ENCODE measurements around the gene EXTL2. TPM values are rescaled to one million over a fixed set of nuclear protein-coding genes. Genes with fewer than 3 reads are reported as not detected.
"Not testable (repeated sequence)": the region's sequence is repeated elsewhere in the genome, so short reads cannot be mapped to it uniquely, and the experiment has no call there.

Gene EXTL2
- total and polyA plus RNA-seq, 2 experiments from 2014 or later = 16.9 to 28.6 TPM

DNA sequence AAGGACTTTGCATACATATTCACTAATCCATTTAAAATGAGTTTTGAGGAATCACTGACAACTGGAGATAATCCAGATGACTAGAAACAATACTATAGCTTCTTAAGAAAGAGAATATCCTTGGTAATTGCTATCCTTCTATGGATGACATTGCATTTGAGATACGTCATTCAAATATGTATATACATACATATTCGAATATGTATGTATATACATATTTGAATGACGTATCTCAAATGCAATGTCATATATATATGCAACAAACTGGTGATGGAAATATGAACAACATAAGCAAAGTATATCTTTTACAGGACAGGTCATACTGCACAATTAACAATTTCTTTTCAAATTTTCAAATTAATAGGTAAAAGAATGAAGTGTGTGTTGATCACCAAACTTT, 41.7 kb downstream of the EXTL2 start:
- Histone ChIP-seq H3K9me3 (ENCODE audit: low read depth) (no peaks in the 10 kb centered on the region), H3K27ac (no peak overlapping the region), H2AFZ (no peak overlapping the region), H3K4me3 (no peak overlapping the region), H4K20me1 (ENCODE audit: insufficient read depth, poor library complexity, severe bottlenecking) (no peaks in the 10 kb centered on the region), H3K4me1 (ENCODE audit: insufficient read depth) (no peaks in the 10 kb centered on the region), H3K79me2 (no peaks in the 10 kb centered on the region), H3K36me3 (replicated peaks; ENCODE audit: insufficient read depth, low read depth) (no peaks in the 10 kb centered on the region), H3K27me3 (peaks cover 7% of the 10 kb centered on the region), H3K9me2 (replicated peaks; ENCODE audit: insufficient read depth) (no peaks in the 10 kb centered on the region), H3K4me2 (no peak overlapping the region)
- DNase-seq (ENCODE audit: low spot score) = no peak
- TF ChIP-seq EZH2 (IDR thresholded peaks at IDR 0.05; ENCODE audit: borderline replicate concordance) = no peak
- TF ChIP-seq, protein P1, sequence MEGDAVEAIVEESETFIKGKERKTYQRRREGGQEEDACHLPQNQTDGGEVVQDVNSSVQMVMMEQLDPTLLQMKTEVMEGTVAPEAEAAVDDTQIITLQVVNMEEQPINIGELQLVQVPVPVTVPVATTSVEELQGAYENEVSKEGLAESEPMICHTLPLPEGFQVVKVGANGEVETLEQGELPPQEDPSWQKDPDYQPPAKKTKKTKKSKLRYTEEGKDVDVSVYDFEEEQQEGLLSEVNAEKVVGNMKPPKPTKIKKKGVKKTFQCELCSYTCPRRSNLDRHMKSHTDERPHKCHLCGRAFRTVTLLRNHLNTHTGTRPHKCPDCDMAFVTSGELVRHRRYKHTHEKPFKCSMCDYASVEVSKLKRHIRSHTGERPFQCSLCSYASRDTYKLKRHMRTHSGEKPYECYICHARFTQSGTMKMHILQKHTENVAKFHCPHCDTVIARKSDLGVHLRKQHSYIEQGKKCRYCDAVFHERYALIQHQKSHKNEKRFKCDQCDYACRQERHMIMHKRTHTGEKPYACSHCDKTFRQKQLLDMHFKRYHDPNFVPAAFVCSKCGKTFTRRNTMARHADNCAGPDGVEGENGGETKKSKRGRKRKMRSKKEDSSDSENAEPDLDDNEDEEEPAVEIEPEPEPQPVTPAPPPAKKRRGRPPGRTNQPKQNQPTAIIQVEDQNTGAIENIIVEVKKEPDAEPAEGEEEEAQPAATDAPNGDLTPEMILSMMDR (IDR thresholded peaks at IDR 0.05; ENCODE audit: poor library complexity) = no peak
- TF ChIP-seq EZH2phosphoT487 (IDR thresholded peaks at IDR 0.05; ENCODE audit: low read depth, severe bottlenecking, unreplicated experiment) = no peak
- WGBS (ENCODE audit: low lambda C conversion rate, missing lambda C conversion rate) = 96% methylated on average over 3 of the region's 3 CpGs

DNA sequence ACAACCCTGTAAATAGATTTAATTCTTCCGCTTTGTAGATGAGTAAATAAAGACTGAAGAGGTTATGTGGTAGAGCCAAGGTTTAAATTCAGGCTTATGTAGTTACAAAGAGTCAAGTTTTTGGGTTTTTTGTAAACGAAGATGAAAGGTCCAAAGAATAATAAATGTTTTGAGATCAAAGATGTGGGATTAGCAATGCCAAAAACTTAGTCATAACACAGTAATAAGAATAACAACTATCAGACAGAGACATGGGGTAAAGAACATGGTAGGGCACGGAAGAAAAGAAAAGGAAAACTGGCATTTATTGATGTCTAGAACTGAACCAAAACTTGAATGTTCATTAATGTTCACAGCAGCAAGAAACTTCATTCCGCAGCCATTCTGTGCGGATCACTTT, 42.9 kb downstream of the EXTL2 start:
- TF ChIP-seq EZH2phosphoT487 (IDR thresholded peaks at IDR 0.05; ENCODE audit: low read depth, severe bottlenecking, unreplicated experiment) = no peak
- TF ChIP-seq, protein P1 (IDR thresholded peaks at IDR 0.05; ENCODE audit: poor library complexity) = no peak
- TF ChIP-seq EZH2 (IDR thresholded peaks at IDR 0.05; ENCODE audit: borderline replicate concordance) = no peak
- Histone ChIP-seq H2AFZ (no peak overlapping the region), H3K4me3 (no peak overlapping the region), H4K20me1 (ENCODE audit: insufficient read depth, poor library complexity, severe bottlenecking) (no peaks in the 10 kb centered on the region), H3K27ac (no peak overlapping the region), H3K36me3 (replicated peaks; ENCODE audit: insufficient read depth, low read depth) (no peaks in the 10 kb centered on the region), H3K9me3 (ENCODE audit: low read depth) (no peaks in the 10 kb centered on the region), H3K9me2 (replicated peaks; ENCODE audit: insufficient read depth) (no peaks in the 10 kb centered on the region), H3K27me3 (peaks cover 7% of the 10 kb centered on the region), H3K4me1 (ENCODE audit: insufficient read depth) (no peaks in the 10 kb centered on the region), H3K4me2 (no peak overlapping the region), H3K79me2 (no peaks in the 10 kb centered on the region)
- 90% methylated on average over 5 of the region's 5 CpGs for WGBS (ENCODE audit: low lambda C conversion rate, missing lambda C conversion rate)
- DNase-seq (ENCODE audit: low spot score) = no peak

DNA sequence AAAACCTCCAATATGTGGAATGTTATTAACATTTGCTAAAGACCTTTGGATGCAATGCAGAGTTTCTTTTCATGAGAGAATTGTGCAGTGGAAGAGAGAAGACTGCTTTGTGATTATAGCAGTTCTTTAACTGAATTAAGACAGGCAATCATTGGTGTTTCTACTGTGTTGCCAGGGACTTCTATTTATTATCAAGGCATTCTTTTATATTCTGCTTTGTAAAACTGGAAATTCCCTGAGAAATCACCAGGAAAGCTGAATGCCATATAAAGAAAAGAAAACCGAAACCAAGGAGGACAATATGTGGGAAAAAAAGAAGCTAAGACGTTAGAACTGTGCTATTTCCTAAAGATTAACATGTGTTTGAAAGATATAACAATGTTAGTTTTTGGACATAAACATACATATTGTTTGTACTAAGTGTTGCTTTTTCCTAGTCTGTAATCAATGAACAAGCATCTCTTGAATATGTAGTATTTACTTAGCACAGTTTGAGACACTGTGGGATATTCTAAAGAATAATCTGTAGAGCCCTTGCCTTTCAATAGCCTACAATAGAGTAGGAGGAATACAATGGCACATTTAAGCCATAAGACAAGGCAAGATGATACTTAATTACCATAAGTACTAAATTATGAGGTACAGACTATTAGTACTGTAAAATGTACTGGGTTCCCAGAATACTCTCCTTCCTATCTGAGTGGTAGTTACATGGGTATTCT, 47.1 kb downstream of the EXTL2 start:
- Histone ChIP-seq H3K36me3 (replicated peaks; ENCODE audit: insufficient read depth, low read depth) (no peaks in the 10 kb centered on the region), H3K4me3 (no peak overlapping the region), H2AFZ (no peak overlapping the region), H3K4me1 (ENCODE audit: insufficient read depth) (no peaks in the 10 kb centered on the region), H3K9me3 (ENCODE audit: low read depth) (no peaks in the 10 kb centered on the region), H3K27me3 (peaks cover 7% of the 10 kb centered on the region), H3K4me2 (peak overlapping the region; percentile 21), H3K27ac (no peak overlapping the region), H3K9me2 (replicated peaks; ENCODE audit: insufficient read depth) (no peaks in the 10 kb centered on the region), H3K79me2 (no peaks in the 10 kb centered on the region), H4K20me1 (ENCODE audit: insufficient read depth, poor library complexity, severe bottlenecking) (no peaks in the 10 kb centered on the region)
- TF ChIP-seq EZH2 (IDR thresholded peaks at IDR 0.05; ENCODE audit: borderline replicate concordance) (no peak), EZH2phosphoT487 (IDR thresholded peaks at IDR 0.05; ENCODE audit: low read depth, severe bottlenecking, unreplicated experiment) (no peak)
- TF ChIP-seq, protein P1 (IDR thresholded peaks at IDR 0.05; ENCODE audit: poor library complexity) = no peak
- no peak for DNase-seq (ENCODE audit: low spot score)
- WGBS (ENCODE audit: low lambda C conversion rate, missing lambda C conversion rate) = 62% methylated on average over 2 of the region's 2 CpGs

DNA sequence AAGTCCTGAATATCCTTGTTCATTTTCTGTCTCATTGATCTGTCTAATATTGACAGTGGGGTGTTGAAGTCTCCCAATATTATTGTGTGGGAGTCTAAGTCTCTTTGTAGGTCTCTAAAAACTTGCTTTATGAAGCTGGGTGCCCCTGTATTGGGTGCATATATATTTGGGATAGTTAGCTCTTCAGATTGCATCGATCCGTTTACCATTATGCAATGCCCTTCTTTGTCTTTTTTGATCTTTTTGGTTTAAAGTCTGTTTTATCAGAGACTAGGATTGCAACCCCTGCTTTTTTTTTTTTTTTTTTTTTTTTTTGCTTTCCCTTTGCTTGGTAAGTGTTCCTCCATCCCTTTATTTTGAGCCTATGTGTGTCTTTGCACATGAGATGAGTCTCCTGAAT, 51.5 kb downstream of the EXTL2 start:
- not testable (repeated sequence) for H3K79me2 ChIP-seq; DNase-seq (ENCODE audit: low spot score); H4K20me1 ChIP-seq (ENCODE audit: insufficient read depth, poor library complexity, severe bottlenecking); H3K27ac ChIP-seq; H2AFZ ChIP-seq; H3K9me3 ChIP-seq (ENCODE audit: low read depth); H3K27me3 ChIP-seq; H3K4me3 ChIP-seq; H3K36me3 ChIP-seq (replicated peaks; ENCODE audit: insufficient read depth, low read depth); H3K4me2 ChIP-seq; H3K9me2 ChIP-seq (replicated peaks; ENCODE audit: insufficient read depth); H3K4me1 ChIP-seq (ENCODE audit: insufficient read depth)
- WGBS (ENCODE audit: low lambda C conversion rate, missing lambda C conversion rate) = 98% methylated on average over 2 of the region's 2 CpGs

All from hepatocyte (in vitro differentiated cells).